K562 (cell line): Measurements from ENCODE around the gene ZFAND3. TPM values are rescaled to one million over a fixed set of nuclear protein-coding genes. Genes with fewer than 3 reads are reported as not detected.
A peak's percentile ranks its signal among the peaks of the same experiment; 100 is the strongest.

Experiments used
- ATAC-seq: fragments of 200-7000 bp; cut with Tn5 transposase; 3 replicates; pipeline ENCODE4 v1.9.1; 2020; ENCODE audit warnings: moderate library complexity
- BruUV-seq: library from RNA; stranded (reverse); fragments of 400-500 nt; replicated peaks from 2 replicates; lab custom pipeline; 2021; lab: Mats Ljungman, UMichigan
- CTCF ChIA-PET: fragments of 300-600 bp; formaldehyde crosslinking; extraction: SDS; loops from one replicate; lab custom pipeline; 2021; ENCODE audit warnings: low intra/inter-chr PET ratio; lab: Yijun Ruan, JAX
- POLR2A ChIA-PET: fragments of 300-600, 350-650 bp; sonication (Branson Sonifier 250); formaldehyde crosslinking; extraction: SDS; loops from one replicate; lab custom pipeline; 2021; ENCODE audit warnings: antibody characterized with exemption, inconsistent platforms; lab: Yijun Ruan, JAX
- DNase-seq, 4 experiments: peaks; one replicate each; pipeline versions ENCODE4 v3.0.0 to v3.0.0-alpha.2; 2011 to 2018; ENCODE audit warnings: low spot score in 3 of 4, mixed read lengths in 3 of 4; ENCODE audit errors: extremely low read depth in 1 of 4
- FAIRE-seq: peaks from 2 replicates; lab custom pipeline; 2011; peaks lifted over from hg19 to GRCh38; lab: Jason Lieb, UNC
- H2AFZ ChIP-seq: 2 replicates; pipeline ENCODE4 v1.6.0; 2011; ENCODE audit warnings: low read depth, low read length, control low read depth, inconsistent platforms
- H3K27ac ChIP-seq: fragments of 200-600 bp; 3 replicates; pipeline ENCODE4 v1.8.0; 2011; ENCODE audit warnings: low read depth, mild to moderate bottlenecking, control low read depth, inconsistent platforms, low read length, moderate library complexity, mixed read lengths; ENCODE audit errors: extremely low read depth
- H3K27me3 ChIP-seq, 2 experiments: fragments of 300-600 bp in 1 of 2; 2 replicates in 1 of 2; 3 replicates in 1 of 2; pipeline versions ENCODE4 v1.6.0 to v1.8.0; 2011; ENCODE audit warnings: inconsistent platforms in 2 of 2, low read length in 2 of 2, mild to moderate bottlenecking in 1 of 2, mixed read lengths in 1 of 2, moderate library complexity in 1 of 2; ENCODE audit not compliant: control insufficient read depth in 2 of 2, insufficient read depth in 2 of 2
- H3K36me3 ChIP-seq: fragments of 300-600 bp; 3 replicates; pipeline ENCODE4 v1.8.0; 2011; ENCODE audit warnings: mild to moderate bottlenecking, low read length, inconsistent platforms; ENCODE audit not compliant: control insufficient read depth, insufficient read depth
- H3K4me1 ChIP-seq, 2 experiments: fragments of 200-600 bp in 1 of 2; replicated peaks in 1 of 2; 2 replicates in 1 of 2; 3 replicates in 1 of 2; pipeline versions ENCODE4 v1.5.1 to v1.8.0; 2011; ENCODE audit warnings: inconsistent platforms in 2 of 2, low read length in 2 of 2, mild to moderate bottlenecking in 1 of 2, mixed read lengths in 1 of 2, moderate library complexity in 1 of 2; ENCODE audit not compliant: control insufficient read depth in 2 of 2, insufficient read depth in 2 of 2
- H3K4me2 ChIP-seq: 2 replicates; pipeline ENCODE4 v1.6.1; 2011; ENCODE audit warnings: low read length, control low read depth, inconsistent platforms, mixed read lengths; ENCODE audit not compliant: insufficient read depth
- H3K4me3 ChIP-seq: fragments of 200-600 bp; sonication (generic), shearing (Covaris generic); 2 replicates; pipeline ENCODE4 v1.5.1; 2016; ENCODE audit warnings: control low read depth, inconsistent platforms
- H3K79me2 ChIP-seq: fragments of 200-600 bp; 3 replicates; pipeline ENCODE4 v1.8.0; 2011; ENCODE audit warnings: low read length, inconsistent platforms; ENCODE audit not compliant: control insufficient read depth, insufficient read depth
- H3K9ac ChIP-seq, 2 experiments: 2 replicates each; pipeline versions ENCODE4 v1.6.0 to v1.6.1; 2011; ENCODE audit warnings: low read depth in 2 of 2, low read length in 2 of 2, control low read depth in 1 of 2, inconsistent platforms in 1 of 2, mild to moderate bottlenecking in 1 of 2, mixed read lengths in 1 of 2; ENCODE audit not compliant: insufficient read depth in 1 of 2
- H3K9me1 ChIP-seq: one replicate; pipeline ENCODE4 v1.6.0; 2011; ENCODE audit warnings: inconsistent platforms, mild to moderate bottlenecking, low read length, moderate library complexity; ENCODE audit not compliant: control insufficient read depth, insufficient read depth
- H3K9me3 ChIP-seq: replicated peaks from 2 replicates; pipeline ENCODE4 v1.5.1; 2011; ENCODE audit warnings: low read depth, low read length, inconsistent platforms; ENCODE audit not compliant: control insufficient read depth, insufficient read depth
- H4K20me1 ChIP-seq: replicated peaks from 2 replicates; pipeline ENCODE4 v1.6.1; 2011; ENCODE audit warnings: low read length, inconsistent platforms, mixed read lengths; ENCODE audit not compliant: control insufficient read depth, insufficient read depth
- BCLAF1 ChIP-seq, 2 experiments: fragments of 450-650 bp in 1 of 2; IDR thresholded peaks; 2 replicates each; pipeline ENCODE4 v1.6.1; 2011 to 2017; ENCODE audit warnings: low read depth in 2 of 2, antibody characterized with exemption in 1 of 2, borderline replicate concordance in 1 of 2, low read length in 1 of 2, mild to moderate bottlenecking in 1 of 2, mixed read lengths in 1 of 2; ENCODE audit not compliant: control insufficient read depth in 1 of 2
- CBX1 ChIP-seq: sonication (generic); IDR thresholded peaks from 2 replicates; pipeline ENCODE4 v1.6.1; 2016; ENCODE audit warnings: antibody characterized with exemption, low read depth, mild to moderate bottlenecking
- CEBPB ChIP-seq: fragments of 450-650 bp; IDR thresholded peaks from 2 replicates; pipeline ENCODE4 v1.6.1; 2016; ENCODE audit warnings: missing genetic modification characterization, missing compliant biosample characterization
- CEBPG ChIP-seq, 3 experiments: fragments of 200-800 bp in 1 of 3; sonication (Bioruptor generic) in 1 of 3; sonication (generic) in 1 of 3; formaldehyde crosslinking in 1 of 3; IDR thresholded peaks in 2 of 3; conservative IDR thresholded peaks in 1 of 3; 2 replicates each; pipeline versions ENCODE4 v1.6.1 to v1.8.0; 2016 to 2022; ENCODE audit warnings: missing compliant biosample characterization in 2 of 3, missing genetic modification characterization in 2 of 3, mild to moderate bottlenecking in 1 of 3, missing genetic modification reagents in 1 of 3
- HIVEP1 ChIP-seq: fragments of 250-450 bp; sonication (Bioruptor Pico); IDR thresholded peaks from 2 replicates; pipeline ENCODE4 v1.4.0; 2020; ENCODE audit warnings: mild to moderate bottlenecking
- OTX1 ChIP-seq: fragments of 450-650 bp; formaldehyde crosslinking; IDR thresholded peaks from 2 replicates; pipeline ENCODE4 v1.4.0; 2022; ENCODE audit warnings: mild to moderate bottlenecking
- XRCC4 ChIP-seq: IDR thresholded peaks from one replicate; pipeline ENCODE4 v1.6.1; 2011; ENCODE audit not compliant: insufficient read depth, insufficient read length; ENCODE audit errors: extremely low read depth
- ZKSCAN8 ChIP-seq: fragments of 200-800 bp; sonication (Bioruptor generic); IDR thresholded peaks from 2 replicates; pipeline ENCODE4 v1.6.1; 2016; ENCODE audit warnings: missing genetic modification characterization, missing compliant biosample characterization
- ZNF324 ChIP-seq: fragments of 250-450 bp; sonication (Bioruptor Pico); IDR thresholded peaks from 2 replicates; pipeline ENCODE4 v1.4.0; 2020; ENCODE audit warnings: mild to moderate bottlenecking
- ZNF592 ChIP-seq: fragments of 450-650 bp; IDR thresholded peaks from 2 replicates; pipeline ENCODE4 v1.6.1; 2017; ENCODE audit warnings: antibody characterized with exemption, mild to moderate bottlenecking
- WGBS: fragments of 100-300 bp; shearing (Covaris generic); methylation state at CpG from one replicate; pipeline ENCODE4 v1.1.6; 2016; ENCODE audit warnings: low coverage, mixed read lengths; ENCODE audit not compliant: insufficient coverage; ENCODE audit errors: missing lambda C conversion rate; 5-methylcytosine and 5-hydroxymethylcytosine counted together
- in situ Hi-C: fragments of 300-500 bp; cut with MboI; formaldehyde crosslinking; loops from 4 replicates; pipeline ENCODE4 v1.15.0; 2018; ENCODE audit warnings: inconsistent platforms, mixed read lengths
- intact Hi-C: fragments of 100-400 bp; cut with micrococcal nuclease; formaldehyde crosslinking; loops from 2 replicates; pipeline ENCODE4 v1.14.2; 2022
- polyA plus RNA-seq, 8 experiments: library from polyadenylated mRNA; depleted of rRNA in 4 of 8; stranded (reverse) in 5 of 8; unstranded in 3 of 8; fragments of >200 nt; fragmentation: Nextera tagmentation in 2 of 8; fragmentation: Illumina TruSeq in 1 of 8; extraction: Ambion mirVana in 2 of 8; extraction: Trizol in 1 of 8; gene quantifications; 2 replicates each; pipeline versions ENCODE4 v1.2.1 to v1.2.3, GENCODE V29; 2011 to 2014; ENCODE audit warnings: inconsistent platforms in 1 of 8, missing spikeins in 1 of 8
- total RNA-seq, 7 experiments: library from RNA; depleted of rRNA in 6 of 7; stranded (reverse); fragments of >200 nt in 6 of 7; fragmentation: Illumina TruSeq in 2 of 7; extraction: Trizol in 2 of 7; gene quantifications; 2 replicates each; pipeline versions ENCODE4 v1.2.1 to v1.2.3, GENCODE V29; 2011 to 2021; ENCODE audit warnings: low replicate concordance in 1 of 7

ZFAND3 gene
- total and polyA plus RNA-seq, 9 of the 15 experiments (the other 6 are each of a cell fraction or from before 2014, with no cell fraction given) = 0.81 to 26.6 (median 11.8) TPM

- TF ChIP-seq OTX1 (CRISPR knock-in tag) (no peak), ZNF592 (no peak), XRCC4 (no peak), HIVEP1 (CRISPR knock-in tag) (no peak)
These were observed 220.0 kb downstream of the ZFAND3 start (continued) for GRCh38 chr6:38039502-38039901.

GRCh38 chr6:38040254-38040653, 220.7 kb downstream of the ZFAND3 start:
- ChIA-PET CTCF (no interaction called here), POLR2A (no interaction called here)
- no peak overlapping the region for H3K4me2 ChIP-seq
- WGBS = 94% methylated on average over 1 of the region's 1 CpG
- intact Hi-C loops = no loop called here
- ATAC-seq (no peak), FAIRE-seq (no peak), DNase-seq (no peak)
- H4K20me1 ChIP-seq = no peaks in the 10 kb centered on the region
- no peaks in the 10 kb centered on the region for H3K4me1 ChIP-seq
- BruUV-seq = no TSS peak
- H3K36me3 ChIP-seq = no peaks in the 10 kb centered on the region
- no peaks in the 10 kb centered on the region for H3K9me3 ChIP-seq
- in situ Hi-C loops = no loop called here
- no peaks in the 10 kb centered on the region for H3K27me3 ChIP-seq
- no peak overlapping the region for H3K27ac ChIP-seq
- H3K9me1 ChIP-seq = no peaks in the 10 kb centered on the region
- H2AFZ ChIP-seq = no peak overlapping the region
- H3K9ac ChIP-seq = no peak overlapping the region
- H3K4me3 ChIP-seq = no peak overlapping the region
- no peaks in the 10 kb centered on the region for H3K79me2 ChIP-seq
- TF ChIP-seq CEBPG (CRISPR knock-in tag; IDR thresholded peaks at IDR 0.05) = no peak
- TF ChIP-seq CEBPG (tag; conservative IDR thresholded peaks at IDR 0.05 in 1 of 2, IDR thresholded peaks at IDR 0.05 in 1 of 2) = peak; percentile 60 to 66; a peak in 2 of 4 replicates
- TF ChIP-seq CBX1 = no peak
- no peak for TF ChIP-seq BCLAF1 (IDR thresholded peaks at IDR 0.05; ENCODE audit: borderline replicate concordance in 1 of 2, control insufficient read depth in 1 of 2, low read depth in 2 of 2, low read length in 1 of 2)
- no peak for TF ChIP-seq ZKSCAN8 (CRISPR knock-in tag)
- TF ChIP-seq CEBPB (tag) = peak; percentile 67
- TF ChIP-seq ZNF324 (CRISPR knock-in tag) = no peak
